HG03342 (cell line): Measurements from ENCODE around the gene P2RY1.

Experiments
- ATAC-seq: cut with Tn5 transposase; IDR thresholded peaks from one replicate; pipeline ENCODE4 v1.9.1; 2021; ENCODE audit warnings: mild to moderate bottlenecking, moderate library complexity; ENCODE audit not compliant: unreplicated experiment

P2RY1 gene

GRCh38 chr3:152834776-152835600 lies at the start of gene P2RY1:
P2RY1 (plus strand) TSS chr3:152835131; CDS start chr3:152835783, 652 bp downstream.
- peak; percentile 74 for ATAC-seq

- ATAC-seq = no peak
Measured at GRCh38 chr3:152786977-152787681, 47.8 kb upstream of the P2RY1 start.

- no peak for ATAC-seq
Measured at GRCh38 chr3:152790651-152791387, 44.1 kb upstream of the P2RY1 start.

- no peak for ATAC-seq
Measured at GRCh38 chr3:152793969-152794368, 41.0 kb upstream of the P2RY1 start.

GRCh38 chr3:152797751-152798432 lies 37.0 kb upstream of the P2RY1 start:
- no peak for ATAC-seq

- ATAC-seq = no peak
Measured at GRCh38 chr3:152811974-152812760, 22.8 kb upstream of the P2RY1 start.

- no peak for ATAC-seq
Measured at GRCh38 chr3:152817400-152817799, 17.5 kb upstream of the P2RY1 start.

GRCh38 chr3:152818027-152818426 lies 16.9 kb upstream of the P2RY1 start:
- ATAC-seq = no peak

GRCh38 chr3:152823173-152823572 lies 11.8 kb upstream of the P2RY1 start:
- ATAC-seq = no peak

GRCh38 chr3:152823781-152824180 lies 11.2 kb upstream of the P2RY1 start:
- ATAC-seq = no peak

- no peak for ATAC-seq
Measured at GRCh38 chr3:152825566-152825965, 9.4 kb upstream of the P2RY1 start.

- ATAC-seq = no peak
Measured at GRCh38 chr3:152826476-152826875, 8.5 kb upstream of the P2RY1 start.

- ATAC-seq = no peak
Measured at GRCh38 chr3:152827313-152827712, 7.6 kb upstream of the P2RY1 start.

GRCh38 chr3:152828075-152828840 lies 6.7 kb upstream of the P2RY1 start:
- ATAC-seq = no peak

- no peak for ATAC-seq
Measured at GRCh38 chr3:152830245-152830644, 4.7 kb upstream of the P2RY1 start.

- no peak for ATAC-seq
Measured at GRCh38 chr3:152832046-152832445, 2.9 kb upstream of the P2RY1 start.

- ATAC-seq = no peak
Measured at GRCh38 chr3:152833089-152833488, 1.8 kb upstream of the P2RY1 start.

- ATAC-seq = no peak
Measured at GRCh38 chr3:152834191-152834775, 648 bp upstream of the P2RY1 start.

GRCh38 chr3:152835601-152836102 lies 721 bp downstream of the P2RY1 start:
- ATAC-seq = no peak
